Activated CD4-positive, alpha-beta memory T cell treated with anti-CD3 and anti-CD28 coated beads for 36 hours (primary cell): ENCODE data around the gene XAB2. TPM values are rescaled to one million over a fixed set of nuclear protein-coding genes. Genes with fewer than 3 reads are reported as not detected.

Experiments used
- CTCF ChIA-PET: fragments of 350-600 bp; sonication (Branson Sonifier 250); formaldehyde crosslinking; loops from one replicate; lab custom pipeline; 2021; ENCODE audit warnings: antibody characterized with exemption, inconsistent platforms; lab: Charles Lee
- POLR2A ChIA-PET: fragments of 350-600 bp; sonication (Branson Sonifier 250); formaldehyde crosslinking; loops from one replicate; lab custom pipeline; 2021; ENCODE audit warnings: antibody characterized with exemption; lab: Charles Lee
- DNase-seq: peaks from one replicate; pipeline ENCODE4 v3.0.0-alpha.2; 2020
- H3K27ac Mint-ChIP-seq: one replicate; pipeline ENCODE4 v1.8.0; 2021; ENCODE audit warnings: mixed read lengths
- H3K27me3 Mint-ChIP-seq: one replicate; pipeline ENCODE4 v1.8.0; 2021; ENCODE audit warnings: mixed read lengths
- H3K36me3 Mint-ChIP-seq: one replicate; pipeline ENCODE4 v1.8.0; 2021; ENCODE audit warnings: mixed read lengths
- H3K4me1 Mint-ChIP-seq: one replicate; pipeline ENCODE4 v1.8.0; 2021; ENCODE audit warnings: low read depth, mixed read lengths
- H3K4me3 Mint-ChIP-seq: one replicate; pipeline ENCODE4 v1.8.0; 2021; ENCODE audit warnings: mild to moderate bottlenecking, mixed read lengths
- H3K9me3 Mint-ChIP-seq: one replicate; pipeline ENCODE4 v1.8.0; 2021; ENCODE audit warnings: mixed read lengths
- intact Hi-C: fragments of 100-400 bp; cut with micrococcal nuclease; formaldehyde crosslinking; loops from one replicate; pipeline ENCODE4 v1.15.1; 2023
- total RNA-seq, 2 experiments: library from RNA; stranded (reverse); gene quantifications; one replicate each; pipeline ENCODE4 v1.2.3, GENCODE V29; 2021

Gene XAB2
- total RNA-seq, result 10 to 100 TPM; 50.0 to 52.4 TPM

- DNase-seq, result peak; percentile 97
- intact Hi-C loops, result loop anchor here (1.0 kb wide), 1 partner anchor 8 kb away; the partner anchor contains the start of gene STXBP2
- Mint-ChIP-seq H3K4me3 (peak within 1 kb of the TSS; percentile 96), H3K27ac (peak within 1 kb of the TSS; percentile 93), H3K36me3 (peaks cover 12% of the 10 kb centered on the region), H3K9me3 (no peaks in the 10 kb centered on the region), H3K4me1 (peaks cover 33% of the 10 kb centered on the region), H3K27me3 (no peaks in the 10 kb centered on the region)
- ChIA-PET CTCF (interaction anchor here (0.6 to 2.7 kb wide), 5 partner anchors 23 to 821 kb away, joined by 3 to 17 read pairs (median 3); partner anchors contain the start of gene TRAPPC5), POLR2A (interaction anchor here (0.5 to 1.4 kb wide), 8 partner anchors 8 to 314 kb away, joined by 3 to 10 read pairs (median 4); partner anchors contain the start of genes TIMM44 and TRAPPC5)
These were observed at the start of gene XAB2, which contains the start of gene PET100 for GRCh38 chr19:7629347-7630054. XAB2 (minus strand) TSS chr19:7629545; CDS start chr19:7629527, 18 bp downstream. PET100 (plus strand) TSS chr19:7629793; CDS start chr19:7629834, 41 bp downstream.

- H3K4me1 Mint-ChIP-seq, result peaks cover 49% of the 10 kb centered on the region
- H3K27me3 Mint-ChIP-seq, result peaks cover 31% of the 10 kb centered on the region
- H3K27ac Mint-ChIP-seq, result no peak overlapping the region
- intact Hi-C loops, result loop anchor here (10.0 kb wide), 1 partner anchor 293 kb away; no protein-coding TSS in a partner anchor
- H3K36me3 Mint-ChIP-seq, result peaks cover 4% of the 10 kb centered on the region
- DNase-seq, result no peak
- CTCF ChIA-PET, result interaction anchor here (0.6 to 1.5 kb wide), 4 partner anchors 14 to 323 kb away, joined by 3 to 9 read pairs (median 4); no protein-coding TSS in a partner anchor
- peaks cover 2% of the 10 kb centered on the region for H3K9me3 Mint-ChIP-seq
- POLR2A ChIA-PET, result no interaction called here
- H3K4me3 Mint-ChIP-seq, result no peak overlapping the region
These were observed 48.4 kb upstream of the XAB2 start for GRCh38 chr19:7677669-7678311.

GRCh38 chr19:7676854-7677253 lies 47.5 kb upstream of the XAB2 start, which contains the start of gene MCEMP1:
MCEMP1 (plus strand) TSS chr19:7677090; CDS start chr19:7677121, 31 bp downstream.
- peaks cover 33% of the 10 kb centered on the region for H3K27me3 Mint-ChIP-seq
- H3K4me3 Mint-ChIP-seq, result no peak within 1 kb of the TSS
- no peak within 1 kb of the TSS for H3K27ac Mint-ChIP-seq

GRCh38 chr19:7676376-7676775 lies 47.0 kb upstream of the XAB2 start:
- Mint-ChIP-seq H3K4me1 (peaks cover 43% of the 10 kb centered on the region), H3K27me3 (peaks cover 36% of the 10 kb centered on the region), H3K4me3 (no peak overlapping the region), H3K36me3 (peaks cover 2% of the 10 kb centered on the region), H3K9me3 (peaks cover 2% of the 10 kb centered on the region), H3K27ac (no peak overlapping the region)
- ChIA-PET CTCF (interaction anchor here (0.7 to 1.2 kb wide), 3 partner anchors 108 to 192 kb away, joined by 3 to 5 read pairs (median 5); no protein-coding TSS in a partner anchor), POLR2A (no interaction called here)
- intact Hi-C loops, result loop anchor here (10.0 kb wide), 1 partner anchor 292 kb away; no protein-coding TSS in a partner anchor
- no peak for DNase-seq

More at GRCh38 chr19:7676854-7677253, 47.5 kb upstream of the XAB2 start, which contains the start of gene MCEMP1:
- POLR2A ChIA-PET, result no interaction called here
- no peak for DNase-seq
- H3K36me3 Mint-ChIP-seq, result peaks cover 3% of the 10 kb centered on the region
- H3K9me3 Mint-ChIP-seq, result peaks cover 2% of the 10 kb centered on the region
- CTCF ChIA-PET, result interaction anchor here (0.7 to 1.5 kb wide), 4 partner anchors 14 to 192 kb away, joined by 3 to 9 read pairs (median 4); no protein-coding TSS in a partner anchor
- intact Hi-C loops, result loop anchor here (10.0 kb wide), 1 partner anchor 292 kb away; no protein-coding TSS in a partner anchor
- H3K4me1 Mint-ChIP-seq, result peaks cover 48% of the 10 kb centered on the region

- Mint-ChIP-seq H3K27ac (no peak overlapping the region), H3K36me3 (no peaks in the 10 kb centered on the region), H3K4me3 (no peak overlapping the region), H3K9me3 (peaks cover 2% of the 10 kb centered on the region), H3K27me3 (peaks cover 46% of the 10 kb centered on the region), H3K4me1 (peaks cover 41% of the 10 kb centered on the region)
- intact Hi-C loops, result loop anchor here (10.0 kb wide), 1 partner anchor 290 kb away; no protein-coding TSS in a partner anchor
- POLR2A ChIA-PET, result no interaction called here
- DNase-seq, result peak; percentile 46
- CTCF ChIA-PET, result interaction anchor here (0.8 to 1.2 kb wide), 2 partner anchors 106 to 125 kb away, joined by 3 to 4 read pairs; no protein-coding TSS in a partner anchor
These were observed 45.0 kb upstream of the XAB2 start for GRCh38 chr19:7674010-7675005.

- Mint-ChIP-seq H3K4me3 (no peak overlapping the region), H3K36me3 (no peaks in the 10 kb centered on the region), H3K27ac (no peak overlapping the region), H3K4me1 (peaks cover 30% of the 10 kb centered on the region), H3K9me3 (peaks cover 2% of the 10 kb centered on the region), H3K27me3 (peaks cover 37% of the 10 kb centered on the region)
- POLR2A ChIA-PET, result no interaction called here
- CTCF ChIA-PET, result interaction anchor here (0.6 to 1.2 kb wide), 3 partner anchors 8 to 235 kb away, joined by 3 to 10 read pairs (median 3); partner anchors contain the start of gene TRAPPC5
- intact Hi-C loops, result loop anchor here (10.0 kb wide), 1 partner anchor 288 kb away; no protein-coding TSS in a partner anchor
- DNase-seq, result no peak
These were observed 43.2 kb upstream of the XAB2 start for GRCh38 chr19:7672522-7672921.

- Mint-ChIP-seq H3K27me3 (peaks cover 30% of the 10 kb centered on the region), H3K9me3 (peaks cover 2% of the 10 kb centered on the region), H3K36me3 (no peaks in the 10 kb centered on the region), H3K4me3 (no peak overlapping the region), H3K27ac (no peak overlapping the region), H3K4me1 (peaks cover 17% of the 10 kb centered on the region)
- intact Hi-C loops, result loop anchor here (10.0 kb wide), 1 partner anchor 286 kb away; no protein-coding TSS in a partner anchor
- ChIA-PET CTCF (interaction anchor here (0.6 kb wide), 1 partner anchor 9 kb away, joined by 3 read pairs; no protein-coding TSS in a partner anchor), POLR2A (no interaction called here)
- DNase-seq, result no peak
These were observed 41.4 kb upstream of the XAB2 start for GRCh38 chr19:7670790-7671189.

- H3K36me3 Mint-ChIP-seq, result no peaks in the 10 kb centered on the region
- H3K27me3 Mint-ChIP-seq, result peaks cover 29% of the 10 kb centered on the region
- peak overlapping the region; percentile 43 for H3K4me3 Mint-ChIP-seq
- no peak overlapping the region for H3K27ac Mint-ChIP-seq
- DNase-seq, result peak; percentile 46
- peaks cover 2% of the 10 kb centered on the region for H3K9me3 Mint-ChIP-seq
- intact Hi-C loops, result loop anchor here (10.0 kb wide), 1 partner anchor 285 kb away; no protein-coding TSS in a partner anchor
- ChIA-PET CTCF (interaction anchor here (0.6 to 2.8 kb wide), 3 partner anchors 9 to 140 kb away, joined by 3 to 14 read pairs (median 3); partner anchors contain the start of gene TRAPPC5), POLR2A (no interaction called here)
- peaks cover 16% of the 10 kb centered on the region for H3K4me1 Mint-ChIP-seq
These were observed 40.9 kb upstream of the XAB2 start for GRCh38 chr19:7670150-7670783.

- H3K27me3 Mint-ChIP-seq, result peaks cover 29% of the 10 kb centered on the region
- intact Hi-C loops, result loop anchor here (10.0 kb wide), 1 partner anchor 285 kb away; no protein-coding TSS in a partner anchor
- POLR2A ChIA-PET, result no interaction called here
- no peak for DNase-seq
- no peaks in the 10 kb centered on the region for H3K36me3 Mint-ChIP-seq
- H3K4me1 Mint-ChIP-seq, result peaks cover 16% of the 10 kb centered on the region
- H3K9me3 Mint-ChIP-seq, result peaks cover 2% of the 10 kb centered on the region
- CTCF ChIA-PET, result interaction anchor here (0.8 to 2.8 kb wide), 4 partner anchors 12 to 139 kb away, joined by 3 to 14 read pairs (median 6); partner anchors contain the start of gene TRAPPC5
- no peak overlapping the region for H3K27ac Mint-ChIP-seq
- H3K4me3 Mint-ChIP-seq, result no peak overlapping the region
These were observed 40.3 kb upstream of the XAB2 start for GRCh38 chr19:7669641-7670040.

GRCh38 chr19:7668842-7669241 lies 39.5 kb upstream of the XAB2 start, which contains the start of gene RETN:
RETN (plus strand) TSS chr19:7669049; CDS start chr19:7669327, 278 bp downstream.
- DNase-seq, result no peak
- Mint-ChIP-seq H3K27me3 (peaks cover 22% of the 10 kb centered on the region), H3K36me3 (no peaks in the 10 kb centered on the region), H3K27ac (no peak within 1 kb of the TSS), H3K4me1 (peaks cover 12% of the 10 kb centered on the region), H3K9me3 (no peaks in the 10 kb centered on the region), H3K4me3 (no peak within 1 kb of the TSS)
- intact Hi-C loops, result no loop called here
- ChIA-PET CTCF (interaction anchor here (0.8 to 2.8 kb wide), 4 partner anchors 12 to 138 kb away, joined by 3 to 14 read pairs (median 6); partner anchors contain the start of gene TRAPPC5), POLR2A (no interaction called here)
